Body of pancreas (tissue), 4 donors: ENCODE results near the gene FOXP1. TPM values are rescaled to one million over a fixed set of nuclear protein-coding genes. Genes with fewer than 3 reads are reported as not detected.

Experiments used
- ATAC-seq: fragments of 150-250 bp; one replicate; pipeline ENCODE4 v1.9.1; 2016
- DNase-seq, 4 donors: peaks; one replicate each; pipeline ENCODE4 v3.0.0-alpha.2; 2019
- H3K27ac ChIP-seq, 4 donors: fragments of 200-600 bp; sonication (generic); 1 replicate in 3 of 4; 2 replicates in 1 of 4; pipeline versions ENCODE4 v1.5.1 to v1.6.1; 2016 to 2019; ENCODE audit warnings: mild to moderate bottlenecking in 1 of 4, mixed read lengths in 1 of 4, moderate library complexity in 1 of 4
- H3K27me3 ChIP-seq, 2 donors: fragments of 200-600 bp; sonication (generic); one replicate each; pipeline ENCODE4 v1.6.0; 2016; ENCODE audit warnings: mild to moderate bottlenecking in 1 of 2
- H3K36me3 ChIP-seq, 2 donors: fragments of 200-600 bp; sonication (generic); replicated peaks in 1 of 2; 2 replicates each; pipeline ENCODE4 v1.5.1; 2016; ENCODE audit warnings: low read depth in 2 of 2; ENCODE audit not compliant: insufficient read depth in 1 of 2
- H3K4me1 ChIP-seq: fragments of 200-600 bp; sonication (generic); one replicate; pipeline ENCODE4 v1.6.0; 2016
- H3K4me3 ChIP-seq, 2 donors: fragments of 200-600 bp; sonication (generic); 1 replicate in 1 of 2; 2 replicates in 1 of 2; pipeline ENCODE4 v1.5.1; 2016 to 2019
- H3K9me3 ChIP-seq, 3 donors: fragments of 200-600 bp; sonication (generic); 1 replicate in 2 of 3; 2 replicates in 1 of 3; pipeline ENCODE4 v1.5.1; 2016
- POLR2A ChIP-seq, 3 donors: fragments of 450-650 bp; IDR thresholded peaks; one replicate each; pipeline ENCODE4 v1.6.1; 2016; ENCODE audit warnings: antibody characterized with exemption in 3 of 3, mild to moderate bottlenecking in 2 of 3
- WGBS, 2 donors: methylation state at CpG; one replicate each; pipeline ENCODE4 v1.1.5; 2017; 5-methylcytosine and 5-hydroxymethylcytosine counted together
- intact Hi-C: fragments of 100-400 bp; cut with DNase I; formaldehyde crosslinking; loops from one replicate; pipeline ENCODE4 v1.15.1; 2023
- total RNA-seq, 2 donors: library from RNA; depleted of rRNA; stranded (reverse); fragments of >200 nt; gene quantifications; one replicate each; pipeline ENCODE4 v1.1.0, GENCODE V29; 2016
- TF ChIP-seq, protein P1 (sequence below), 7 experiments: fragments of 450-650 bp in 4 of 7; fragments of 200-600 bp in 3 of 7; sonication (generic) in 3 of 7; IDR thresholded peaks; one replicate each; pipeline ENCODE4 v1.5.1; 2016 to 2019; ENCODE audit warnings: antibody characterized with exemption in 7 of 7

FOXP1 gene
- total RNA-seq, 2 donors from 2014 or later, result 85.7 to 86.1 TPM

GRCh38 chr3:71172951-71173350 is 410.6 kb downstream of the FOXP1 start:
- ATAC-seq (no peak), DNase-seq (no peak)
- intact Hi-C loops, result no loop called here
- H3K4me3 ChIP-seq, result no peak overlapping the region
- TF ChIP-seq, protein P1, sequence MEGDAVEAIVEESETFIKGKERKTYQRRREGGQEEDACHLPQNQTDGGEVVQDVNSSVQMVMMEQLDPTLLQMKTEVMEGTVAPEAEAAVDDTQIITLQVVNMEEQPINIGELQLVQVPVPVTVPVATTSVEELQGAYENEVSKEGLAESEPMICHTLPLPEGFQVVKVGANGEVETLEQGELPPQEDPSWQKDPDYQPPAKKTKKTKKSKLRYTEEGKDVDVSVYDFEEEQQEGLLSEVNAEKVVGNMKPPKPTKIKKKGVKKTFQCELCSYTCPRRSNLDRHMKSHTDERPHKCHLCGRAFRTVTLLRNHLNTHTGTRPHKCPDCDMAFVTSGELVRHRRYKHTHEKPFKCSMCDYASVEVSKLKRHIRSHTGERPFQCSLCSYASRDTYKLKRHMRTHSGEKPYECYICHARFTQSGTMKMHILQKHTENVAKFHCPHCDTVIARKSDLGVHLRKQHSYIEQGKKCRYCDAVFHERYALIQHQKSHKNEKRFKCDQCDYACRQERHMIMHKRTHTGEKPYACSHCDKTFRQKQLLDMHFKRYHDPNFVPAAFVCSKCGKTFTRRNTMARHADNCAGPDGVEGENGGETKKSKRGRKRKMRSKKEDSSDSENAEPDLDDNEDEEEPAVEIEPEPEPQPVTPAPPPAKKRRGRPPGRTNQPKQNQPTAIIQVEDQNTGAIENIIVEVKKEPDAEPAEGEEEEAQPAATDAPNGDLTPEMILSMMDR (IDR thresholded peaks at IDR 0.05), result no peak
- no peak for TF ChIP-seq POLR2A (IDR thresholded peaks at IDR 0.05)
- no peak overlapping the region for H3K27ac ChIP-seq
- H3K36me3 ChIP-seq, result no peaks in the 10 kb centered on the region
- WGBS, 2 donors, result 65 to 73% methylated on average over 2 of the region's 2 CpGs
- H3K27me3 ChIP-seq, result no peaks in the 10 kb centered on the region
- no peaks in the 10 kb centered on the region for H3K9me3 ChIP-seq
- peaks cover 46% of the 10 kb centered on the region for H3K4me1 ChIP-seq

DNA sequence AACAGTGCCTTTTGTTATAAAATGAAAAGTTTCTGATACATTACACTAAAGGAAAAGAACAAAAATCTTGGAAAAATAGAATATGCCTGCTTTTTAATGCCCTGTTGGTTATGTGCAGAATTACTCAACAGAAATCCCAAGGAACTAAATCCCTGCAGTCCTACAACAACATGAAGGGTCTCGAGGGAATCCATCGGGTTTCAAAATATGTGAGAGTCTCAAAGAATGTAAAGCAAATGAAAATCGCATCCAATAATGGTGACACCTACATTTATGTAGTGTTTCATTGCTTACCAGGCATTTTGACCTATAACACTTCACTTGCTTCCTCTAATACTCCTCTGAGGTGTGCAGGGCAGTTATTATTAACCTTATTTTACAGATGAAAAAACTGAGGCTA is 411.3 kb downstream of the FOXP1 start:
- no peak overlapping the region for H3K27ac ChIP-seq
- intact Hi-C loops, result no loop called here
- 88 to 96% methylated on average over 3 of the region's 3 CpGs for WGBS, 2 donors

GRCh38 chr3:71171247-71171646 is 412.3 kb downstream of the FOXP1 start:
- no peaks in the 10 kb centered on the region for H3K27me3 ChIP-seq

More for the DNA sequence above, 411.3 kb downstream of the FOXP1 start:
- ATAC-seq (no peak), DNase-seq (no peak)
- Histone ChIP-seq H3K27me3 (no peaks in the 10 kb centered on the region), H3K4me1 (peaks cover 46% of the 10 kb centered on the region), H3K9me3 (no peaks in the 10 kb centered on the region), H3K36me3 (no peaks in the 10 kb centered on the region), H3K4me3 (no peak overlapping the region)
- no peak for TF ChIP-seq POLR2A (IDR thresholded peaks at IDR 0.05)
- TF ChIP-seq, protein P1 (IDR thresholded peaks at IDR 0.05), result no peak

DNA sequence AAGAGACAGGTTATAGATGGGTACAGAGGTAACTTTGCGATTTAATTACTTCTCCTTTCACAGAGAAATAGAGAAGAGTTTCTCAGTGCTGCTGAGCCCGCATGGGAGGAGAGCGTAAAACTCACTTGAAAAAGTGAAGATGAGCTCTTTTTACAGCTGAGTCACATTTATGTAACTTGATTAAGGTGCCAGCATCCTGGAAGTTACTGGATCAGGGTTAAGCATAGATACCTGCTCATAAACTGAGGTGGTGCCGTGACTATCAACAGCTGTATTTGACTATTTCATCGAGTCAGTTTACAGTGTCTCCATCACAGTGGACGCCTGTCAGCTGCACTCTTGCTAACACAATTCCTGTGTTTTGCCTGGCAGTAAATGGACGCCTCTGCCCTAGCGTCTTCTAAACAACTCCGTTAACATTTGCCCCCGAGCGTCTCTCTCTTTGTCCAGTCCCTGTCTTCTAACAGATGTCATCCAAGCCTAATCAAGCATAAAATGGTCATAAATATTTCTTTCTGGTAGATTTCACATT is 414.6 kb downstream of the FOXP1 start:
- H3K4me1 ChIP-seq, result peaks cover 40% of the 10 kb centered on the region
- peak in 1 of 4 donors; percentile 24 for DNase-seq
- peak overlapping the region; percentile 23 to 67 (median 46) for H3K27ac ChIP-seq
- no peaks in the 10 kb centered on the region for H3K9me3 ChIP-seq
- TF ChIP-seq POLR2A (IDR thresholded peaks at IDR 0.05), result no peak
- TF ChIP-seq, protein P1 (IDR thresholded peaks at IDR 0.05), result no peak
- no peaks in the 10 kb centered on the region for H3K36me3 ChIP-seq
- no peak overlapping the region for H3K4me3 ChIP-seq
- 30 to 33% methylated on average over 11 of the region's 11 CpGs for WGBS, 2 donors
- H3K27me3 ChIP-seq, result no peaks in the 10 kb centered on the region
- intact Hi-C loops, result no loop called here
- peak; percentile 31 for ATAC-seq

More at GRCh38 chr3:71171247-71171646, 412.3 kb downstream of the FOXP1 start:
- no peak for DNase-seq
- Histone ChIP-seq H3K4me1 (peaks cover 48% of the 10 kb centered on the region), H3K36me3 (no peaks in the 10 kb centered on the region), H3K4me3 (no peak overlapping the region), H3K27ac (no peak overlapping the region), H3K9me3 (no peaks in the 10 kb centered on the region)
- 98 to 99% methylated on average over 7 of the region's 7 CpGs for WGBS, 2 donors
- TF ChIP-seq POLR2A (IDR thresholded peaks at IDR 0.05), result no peak
- TF ChIP-seq, protein P1 (IDR thresholded peaks at IDR 0.05), result no peak
- ATAC-seq, result no peak
- intact Hi-C loops, result no loop called here

GRCh38 chr3:71168121-71168721 is 415.3 kb downstream of the FOXP1 start:
- H3K27ac ChIP-seq, result peak overlapping the region; percentile 23 to 67 (median 46)
- H3K4me3 ChIP-seq, result no peak overlapping the region
- intact Hi-C loops, result no loop called here
- no peak for DNase-seq
- H3K36me3 ChIP-seq, result no peaks in the 10 kb centered on the region
- TF ChIP-seq POLR2A (IDR thresholded peaks at IDR 0.05), result no peak
- TF ChIP-seq, protein P1 (IDR thresholded peaks at IDR 0.05), result no peak
- no peaks in the 10 kb centered on the region for H3K27me3 ChIP-seq
- H3K9me3 ChIP-seq, result no peaks in the 10 kb centered on the region
- no peak for ATAC-seq
- 52 to 63% methylated on average over 6 of the region's 6 CpGs for WGBS, 2 donors
- H3K4me1 ChIP-seq, result peaks cover 43% of the 10 kb centered on the region
